Right lobe of liver (tissue), 4 donors: ENCODE results near the gene PRPF8.

Experiments used
- CTCF ChIP-seq, 4 donors: fragments of 200-600 bp in 3 of 4; fragments of 450-650 bp in 1 of 4; IDR thresholded peaks; one replicate each; pipeline versions ENCODE4 v1.5.1 to v1.8.0; 2016 to 2022; ENCODE audit warnings: antibody characterized with exemption in 4 of 4, mild to moderate bottlenecking in 2 of 4
- POLR2A ChIP-seq: fragments of 450-650 bp; IDR thresholded peaks from one replicate; pipeline ENCODE4 v1.6.1; 2017; ENCODE audit warnings: antibody characterized with exemption, mild to moderate bottlenecking
- donor health status: DM: no; HTN: no; CAD: no.
- donor health status: DM: no; HTN: no; CAD: no.
- donor health status: DM: no; HTN: yes; CAD: no.

- TF ChIP-seq POLR2A (no peak), CTCF (IDR thresholded peaks at IDR 0.05) (no peak)
Measured at GRCh38 chr17:1715803-1716075, 31.1 kb upstream of the PRPF8 start.
